Neutrophil (primary cell): ENCODE measurements around the gene C3orf49.
A peak's percentile ranks its signal among the peaks of the same experiment; 100 is the strongest.

Experiments
- H3K27ac ChIP-seq: fragments of 200-600 bp; sonication (generic); 2 replicates; pipeline ENCODE4 v1.5.1; 2016; ENCODE audit warnings: mild to moderate bottlenecking, moderate library complexity
- H3K27me3 ChIP-seq: fragments of 200-600 bp; sonication (generic); 2 replicates; pipeline ENCODE4 v1.6.0; 2016; ENCODE audit warnings: mild to moderate bottlenecking
- H3K36me3 ChIP-seq: fragments of 200-600 bp; sonication (generic); 2 replicates; pipeline ENCODE4 v1.5.1; 2017
- H3K4me1 ChIP-seq, 2 experiments: fragments of 200-600 bp in 1 of 2; sonication (generic) in 1 of 2; 1 replicate in 1 of 2; 2 replicates in 1 of 2; pipeline versions ENCODE4 v1.5.1 to v1.6.1; 2013 to 2016; ENCODE audit warnings: low read depth in 1 of 2, low read length in 1 of 2, mild to moderate bottlenecking in 1 of 2, moderate library complexity in 1 of 2; ENCODE audit not compliant: control insufficient read depth in 1 of 2, insufficient read depth in 1 of 2
- H3K4me3 ChIP-seq, 2 experiments: fragments of 200-600 bp in 1 of 2; sonication (generic) in 1 of 2; 1 replicate in 1 of 2; 2 replicates in 1 of 2; pipeline ENCODE4 v1.5.1; 2013 to 2016; ENCODE audit warnings: low read depth in 1 of 2, low read length in 1 of 2, mild to moderate bottlenecking in 1 of 2, moderate library complexity in 1 of 2
- H3K9me3 ChIP-seq: fragments of 200-600 bp; sonication (generic); 2 replicates; pipeline ENCODE4 v1.5.1; 2016
- CTCF ChIP-seq: fragments of 200-600 bp; sonication (generic); IDR thresholded peaks from 2 replicates; pipeline ENCODE4 v1.5.1; 2016; ENCODE audit warnings: antibody characterized with exemption

Gene C3orf49

GRCh38 chr3:63857311-63857710 lies 38.2 kb downstream of the C3orf49 start:
- Histone ChIP-seq H3K9me3 (no peaks in the 10 kb centered on the region), H3K4me1 (peaks cover 4 to 9% of the 10 kb centered on the region in 2 experiments), H3K4me3 (no peak overlapping the region), H3K27me3 (no peaks in the 10 kb centered on the region), H3K27ac (no peak overlapping the region), H3K36me3 (no peaks in the 10 kb centered on the region)
- no peak for TF ChIP-seq CTCF

- H3K27ac ChIP-seq = no peak overlapping the region
- H3K36me3 ChIP-seq = no peaks in the 10 kb centered on the region
- no peaks in the 10 kb centered on the region for H3K27me3 ChIP-seq
- H3K4me3 ChIP-seq = no peak overlapping the region
- no peak for TF ChIP-seq CTCF
- H3K4me1 ChIP-seq = peaks cover 21 to 22% of the 10 kb centered on the region in 2 experiments
- no peaks in the 10 kb centered on the region for H3K9me3 ChIP-seq
Measured at GRCh38 chr3:63860776-63861175, 41.7 kb downstream of the C3orf49 start.

GRCh38 chr3:63861306-63861705 lies 42.2 kb downstream of the C3orf49 start:
- H3K4me1 ChIP-seq = peaks cover 25% of the 10 kb centered on the region in 2 experiments
- TF ChIP-seq CTCF = no peak

GRCh38 chr3:63862804-63863149 lies 43.7 kb downstream of the C3orf49 start:
- TF ChIP-seq CTCF = no peak
- Histone ChIP-seq H3K36me3 (peaks cover 3% of the 10 kb centered on the region), H3K4me3 (peak overlapping the region; percentile 68 to 89), H3K27me3 (no peaks in the 10 kb centered on the region), H3K27ac (peak overlapping the region; percentile 95), H3K4me1 (peaks cover 25% of the 10 kb centered on the region in 2 experiments), H3K9me3 (no peaks in the 10 kb centered on the region)

More at GRCh38 chr3:63861306-63861705, 42.2 kb downstream of the C3orf49 start:
- no peaks in the 10 kb centered on the region for H3K27me3 ChIP-seq
- no peaks in the 10 kb centered on the region for H3K36me3 ChIP-seq
- H3K27ac ChIP-seq = no peak overlapping the region
- no peak overlapping the region for H3K4me3 ChIP-seq
- H3K9me3 ChIP-seq = no peaks in the 10 kb centered on the region

GRCh38 chr3:63863150-63864007 lies 44.3 kb downstream of the C3orf49 start, which contains the start of the genes ATXN7 and THOC7:
TSS of gene ATXN7 (plus strand) at chr3:63863867. CDS start at chr3:63912599, 48,732 bp downstream.
TSS of gene THOC7 (minus strand) at chr3:63863805. CDS start at chr3:63863790, 15 bp downstream.
- Histone ChIP-seq H3K4me3 (peak within 1 kb of the TSS; percentile 68 to 89), H3K27ac (peak within 1 kb of the TSS; percentile 95), H3K9me3 (no peaks in the 10 kb centered on the region), H3K27me3 (no peaks in the 10 kb centered on the region), H3K4me1 (peaks cover 25% of the 10 kb centered on the region in 2 experiments), H3K36me3 (peaks cover 7% of the 10 kb centered on the region)
- no peak for TF ChIP-seq CTCF
